ENCODE measurements around the gene CELF2. TPM values are rescaled to one million over a fixed set of nuclear protein-coding genes. Genes with fewer than 3 reads are reported as not detected.

Gene CELF2
- total RNA-seq, 4 donors from 2014 or later: 28.7 to 55.4 (median 35.0) TPM

- Histone ChIP-seq H3K4me3 (replicated peaks in 1 of 3) (no peak overlapping the region), H3K4me1 (no peaks in the 10 kb centered on the region), H3K36me3 (no peaks in the 10 kb centered on the region), H3K27ac (no peak overlapping the region), H3K9me3 (no peaks in the 10 kb centered on the region), H3K27me3 (no peaks in the 10 kb centered on the region)
- no peak for TF ChIP-seq POLR2A (IDR thresholded peaks at IDR 0.05)
- TF ChIP-seq, protein P1, sequence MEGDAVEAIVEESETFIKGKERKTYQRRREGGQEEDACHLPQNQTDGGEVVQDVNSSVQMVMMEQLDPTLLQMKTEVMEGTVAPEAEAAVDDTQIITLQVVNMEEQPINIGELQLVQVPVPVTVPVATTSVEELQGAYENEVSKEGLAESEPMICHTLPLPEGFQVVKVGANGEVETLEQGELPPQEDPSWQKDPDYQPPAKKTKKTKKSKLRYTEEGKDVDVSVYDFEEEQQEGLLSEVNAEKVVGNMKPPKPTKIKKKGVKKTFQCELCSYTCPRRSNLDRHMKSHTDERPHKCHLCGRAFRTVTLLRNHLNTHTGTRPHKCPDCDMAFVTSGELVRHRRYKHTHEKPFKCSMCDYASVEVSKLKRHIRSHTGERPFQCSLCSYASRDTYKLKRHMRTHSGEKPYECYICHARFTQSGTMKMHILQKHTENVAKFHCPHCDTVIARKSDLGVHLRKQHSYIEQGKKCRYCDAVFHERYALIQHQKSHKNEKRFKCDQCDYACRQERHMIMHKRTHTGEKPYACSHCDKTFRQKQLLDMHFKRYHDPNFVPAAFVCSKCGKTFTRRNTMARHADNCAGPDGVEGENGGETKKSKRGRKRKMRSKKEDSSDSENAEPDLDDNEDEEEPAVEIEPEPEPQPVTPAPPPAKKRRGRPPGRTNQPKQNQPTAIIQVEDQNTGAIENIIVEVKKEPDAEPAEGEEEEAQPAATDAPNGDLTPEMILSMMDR (IDR thresholded peaks at IDR 0.05): no peak
- DNase-seq: no peak
- intact Hi-C loops (cut with DNase I): no loop called here
- 81 to 95% methylated on average over 4 of the region's 4 CpGs for WGBS, 2 donors
Measured at GRCh38 chr10:11085545-11085944, 67.9 kb downstream of the CELF2 start.

DNA sequence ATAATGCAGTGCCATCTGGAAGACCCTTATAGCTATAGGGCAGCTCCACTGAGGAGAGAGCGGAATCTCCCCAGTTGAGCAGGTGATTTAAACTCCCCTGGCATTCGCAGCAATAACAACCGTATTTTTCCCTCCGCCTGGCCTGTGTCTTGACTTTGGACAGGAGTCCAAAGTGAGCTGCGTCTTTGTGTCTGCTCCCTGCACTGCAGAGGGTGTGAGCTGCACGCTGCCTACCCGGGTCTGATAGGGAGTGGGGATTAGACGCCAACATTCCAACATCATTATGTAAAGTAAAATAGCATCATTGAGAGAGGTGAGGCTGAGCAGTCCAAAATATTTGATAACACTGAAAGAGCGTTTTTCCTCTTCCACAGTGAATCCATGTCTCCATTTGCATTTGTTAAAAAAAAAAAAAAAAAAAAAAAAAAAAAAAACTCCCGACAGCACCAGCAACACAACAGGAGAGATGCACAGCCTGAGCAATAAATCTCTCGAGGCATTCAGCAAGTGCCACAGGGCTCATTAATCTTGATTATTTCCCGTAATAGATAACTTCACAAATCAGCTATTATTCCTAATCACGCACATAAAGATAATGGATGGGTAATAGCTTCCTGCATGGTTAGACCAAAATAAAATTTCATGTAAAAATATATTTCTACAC, 68.6 kb downstream of the CELF2 start:
- WGBS, 2 donors: 73 to 75% methylated on average over 13 of the region's 13 CpGs
- Histone ChIP-seq H3K36me3 (no peaks in the 10 kb centered on the region), H3K4me3 (replicated peaks in 1 of 3) (no peak overlapping the region), H3K9me3 (no peaks in the 10 kb centered on the region), H3K4me1 (no peaks in the 10 kb centered on the region), H3K27me3 (no peaks in the 10 kb centered on the region), H3K27ac (no peak overlapping the region)
- intact Hi-C loops (cut with DNase I): no loop called here
- no peak for TF ChIP-seq POLR2A (IDR thresholded peaks at IDR 0.05)
- TF ChIP-seq, protein P1 (IDR thresholded peaks at IDR 0.05): no peak
- DNase-seq: no peak

DNA sequence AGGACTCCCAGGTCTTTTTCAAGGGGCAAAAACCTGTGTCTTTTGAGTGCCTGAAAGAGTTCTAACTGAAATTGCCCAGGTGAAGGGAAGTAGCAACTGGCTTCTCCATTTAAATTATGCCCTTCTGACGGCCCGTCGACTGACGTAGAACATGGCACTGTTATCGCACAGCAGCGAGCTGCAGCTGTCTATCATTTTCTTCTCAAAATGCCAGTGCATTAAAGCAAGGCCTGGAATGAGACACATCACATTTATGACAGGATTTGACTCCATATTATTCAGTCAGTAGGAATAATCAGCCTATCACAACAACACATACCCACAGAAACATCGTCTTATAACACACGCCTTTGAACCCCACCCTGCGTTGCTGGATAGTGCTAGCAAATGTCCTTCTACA, 69.7 kb downstream of the CELF2 start:
- intact Hi-C loops (cut with DNase I): no loop called here
- H3K9me3 ChIP-seq: no peaks in the 10 kb centered on the region
- H3K27ac ChIP-seq: no peak overlapping the region
- 95 to 97% methylated on average over 9 of the region's 9 CpGs for WGBS, 2 donors
- H3K36me3 ChIP-seq: no peaks in the 10 kb centered on the region
- no peak for DNase-seq
- no peaks in the 10 kb centered on the region for H3K27me3 ChIP-seq
- H3K4me3 ChIP-seq (replicated peaks in 1 of 3): no peak overlapping the region
- H3K4me1 ChIP-seq: no peaks in the 10 kb centered on the region
- TF ChIP-seq POLR2A (IDR thresholded peaks at IDR 0.05): no peak
- TF ChIP-seq, protein P1 (IDR thresholded peaks at IDR 0.05): no peak

- no peak for DNase-seq
- no peaks in the 10 kb centered on the region for H3K4me1 ChIP-seq
- H3K9me3 ChIP-seq: no peaks in the 10 kb centered on the region
- no peaks in the 10 kb centered on the region for H3K36me3 ChIP-seq
- WGBS, 2 donors: 83 to 89% methylated on average over 6 of the region's 6 CpGs
- intact Hi-C loops (cut with DNase I): no loop called here
- TF ChIP-seq, protein P1 (IDR thresholded peaks at IDR 0.05): no peak
- TF ChIP-seq POLR2A (IDR thresholded peaks at IDR 0.05): no peak
- no peak overlapping the region for H3K4me3 ChIP-seq (replicated peaks in 1 of 3)
- H3K27me3 ChIP-seq: no peaks in the 10 kb centered on the region
- no peak overlapping the region for H3K27ac ChIP-seq
Measured at GRCh38 chr10:11088709-11089108, 71.0 kb downstream of the CELF2 start.

DNA sequence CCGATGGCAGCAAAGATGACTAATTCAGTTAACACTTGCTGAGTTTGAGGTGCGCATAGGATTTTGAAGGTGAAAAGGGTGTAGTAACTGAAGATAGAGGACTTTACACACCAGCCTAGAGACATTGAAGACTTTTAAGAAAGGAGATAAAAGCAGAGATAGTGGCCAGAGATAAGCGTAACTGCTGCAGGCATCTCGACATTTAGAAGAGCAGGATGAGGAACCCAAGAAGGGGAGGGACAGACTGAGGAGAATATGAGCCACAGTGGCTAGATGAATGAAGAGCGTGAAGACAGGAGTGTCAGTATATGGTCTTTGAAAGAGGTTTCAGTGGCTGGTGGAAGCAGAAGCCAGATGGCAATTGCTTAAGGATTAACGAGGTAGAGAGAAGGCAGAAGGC, 71.6 kb downstream of the CELF2 start:
- intact Hi-C loops (cut with DNase I): no loop called here
- no peaks in the 10 kb centered on the region for H3K27me3 ChIP-seq
- H3K9me3 ChIP-seq: no peaks in the 10 kb centered on the region
- TF ChIP-seq POLR2A (IDR thresholded peaks at IDR 0.05): no peak
- TF ChIP-seq, protein P1 (IDR thresholded peaks at IDR 0.05): no peak
- no peaks in the 10 kb centered on the region for H3K4me1 ChIP-seq
- H3K27ac ChIP-seq: no peak overlapping the region
- 89 to 91% methylated on average over 6 of the region's 6 CpGs for WGBS, 2 donors
- no peaks in the 10 kb centered on the region for H3K36me3 ChIP-seq
- DNase-seq: no peak
- no peak overlapping the region for H3K4me3 ChIP-seq (replicated peaks in 1 of 3)

Measured in thyroid gland (tissue), 4 donors.